ENCODE results near the gene ZNF438.

ZNF438 gene

DNA sequence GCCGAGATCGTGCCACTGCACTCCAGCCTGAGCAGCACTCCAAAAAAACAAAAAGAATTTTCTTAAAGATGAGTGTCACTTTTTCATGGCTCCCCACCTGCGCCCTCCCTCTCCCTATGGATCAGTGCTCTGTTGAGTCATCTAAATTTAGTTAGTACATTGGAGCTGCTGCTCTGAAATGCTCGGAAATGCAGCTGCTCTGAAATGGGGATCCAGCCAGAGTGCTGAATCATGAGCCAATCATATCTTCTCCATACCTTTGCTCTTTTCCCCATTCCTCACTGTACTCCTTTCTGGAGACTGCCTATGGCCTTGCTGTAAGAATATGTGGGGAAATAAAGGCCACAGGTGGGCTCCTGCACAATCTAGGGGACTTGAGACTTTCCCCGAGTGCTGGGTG lies 188.8 kb downstream of the ZNF438 start:
- Mint-ChIP-seq H3K9me3 (no peaks in the 10 kb centered on the region), H3K4me3 (no peak overlapping the region)

DNA sequence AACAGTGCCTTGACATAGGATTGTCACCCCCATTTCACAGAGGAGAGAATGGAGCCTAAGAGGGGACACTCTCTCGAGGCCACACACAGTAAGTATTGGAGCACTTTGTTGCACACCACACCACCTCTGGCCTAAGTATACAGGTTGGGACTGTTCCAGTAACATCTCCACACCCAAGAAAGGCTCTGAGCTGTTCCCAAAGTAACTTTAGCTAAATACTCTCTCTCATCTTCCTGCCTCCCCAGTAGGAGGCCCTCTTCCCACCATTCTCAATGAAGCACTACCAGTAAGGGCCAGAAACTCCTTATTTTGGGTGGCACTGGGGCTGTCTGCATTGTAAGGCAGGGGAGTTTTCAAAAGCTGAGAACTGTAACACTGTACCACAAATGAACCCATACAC lies 189.5 kb downstream of the ZNF438 start:
- H3K27me3 Mint-ChIP-seq = no peaks in the 10 kb centered on the region
- DNase-seq (no peak), ATAC-seq (no peak)
- H3K4me3 Mint-ChIP-seq = no peak overlapping the region
- H3K9me3 Mint-ChIP-seq = no peaks in the 10 kb centered on the region
- no peak overlapping the region for H3K27ac Mint-ChIP-seq
- no peaks in the 10 kb centered on the region for H3K4me1 Mint-ChIP-seq
- H3K36me3 Mint-ChIP-seq (ENCODE audit: low read depth) = no peaks in the 10 kb centered on the region

More for the DNA sequence above, 188.8 kb downstream of the ZNF438 start:
- no peaks in the 10 kb centered on the region for H3K36me3 Mint-ChIP-seq (ENCODE audit: low read depth)
- no peaks in the 10 kb centered on the region for H3K27me3 Mint-ChIP-seq
- ATAC-seq (no peak), DNase-seq (no peak)
- no peak overlapping the region for H3K27ac Mint-ChIP-seq
- H3K4me1 Mint-ChIP-seq = no peaks in the 10 kb centered on the region

DNA sequence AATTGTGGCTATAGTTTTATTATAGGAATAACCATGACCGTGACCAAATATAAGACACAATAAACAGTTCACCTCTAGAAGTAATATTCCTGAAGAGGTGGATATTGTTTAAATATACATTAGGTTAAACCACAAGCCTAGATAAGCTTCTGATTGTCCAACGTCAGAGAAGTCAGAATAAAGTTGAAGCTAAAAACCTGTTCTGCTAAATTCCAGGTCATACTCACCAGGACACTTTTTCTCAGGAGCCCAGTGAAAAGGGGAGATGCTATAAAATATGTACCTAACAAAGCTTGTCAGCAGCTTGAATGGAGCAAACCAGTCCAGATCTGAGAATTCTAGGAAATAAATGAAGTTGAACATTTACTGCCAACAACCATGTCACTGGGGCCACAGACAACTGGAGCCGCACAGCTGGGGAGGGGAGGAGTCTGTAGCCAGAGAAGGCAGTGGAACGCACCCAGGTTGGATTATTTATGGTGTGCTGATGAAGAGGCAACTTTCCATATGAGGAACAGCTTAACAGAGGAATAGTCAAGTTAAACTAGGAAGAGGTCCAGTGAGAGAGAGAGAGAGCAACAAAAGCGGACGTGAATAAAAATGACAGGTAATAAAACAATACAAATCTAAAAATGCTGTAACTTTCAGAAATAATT lies 191.1 kb downstream of the ZNF438 start:
- ATAC-seq = no peak
- no peaks in the 10 kb centered on the region for H3K27me3 Mint-ChIP-seq
- no peak for DNase-seq
- H3K4me1 Mint-ChIP-seq = no peaks in the 10 kb centered on the region
- no peaks in the 10 kb centered on the region for H3K9me3 Mint-ChIP-seq
- H3K4me3 Mint-ChIP-seq = no peak overlapping the region
- H3K36me3 Mint-ChIP-seq (ENCODE audit: low read depth) = no peaks in the 10 kb centered on the region
- no peak overlapping the region for H3K27ac Mint-ChIP-seq

DNA sequence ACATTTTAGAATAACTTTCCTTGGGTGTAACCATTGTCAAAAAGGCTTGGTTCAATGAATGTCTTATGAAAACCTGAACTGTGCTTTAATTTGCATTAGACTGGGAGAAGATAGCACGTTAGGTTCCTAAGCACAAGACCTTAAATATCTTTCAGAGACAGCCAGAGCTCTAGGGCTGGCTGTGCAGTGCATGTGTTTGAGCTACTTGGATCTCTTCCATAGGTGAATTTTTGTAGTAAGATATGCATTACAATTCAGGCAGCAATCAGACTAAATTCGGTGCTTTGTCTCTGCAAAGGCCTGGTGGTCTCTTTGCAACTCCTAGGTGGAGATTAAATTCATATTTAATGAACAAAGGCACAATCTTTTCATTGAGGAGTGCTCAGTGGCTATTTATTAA lies 192.0 kb downstream of the ZNF438 start:
- ATAC-seq = no peak

DNA sequence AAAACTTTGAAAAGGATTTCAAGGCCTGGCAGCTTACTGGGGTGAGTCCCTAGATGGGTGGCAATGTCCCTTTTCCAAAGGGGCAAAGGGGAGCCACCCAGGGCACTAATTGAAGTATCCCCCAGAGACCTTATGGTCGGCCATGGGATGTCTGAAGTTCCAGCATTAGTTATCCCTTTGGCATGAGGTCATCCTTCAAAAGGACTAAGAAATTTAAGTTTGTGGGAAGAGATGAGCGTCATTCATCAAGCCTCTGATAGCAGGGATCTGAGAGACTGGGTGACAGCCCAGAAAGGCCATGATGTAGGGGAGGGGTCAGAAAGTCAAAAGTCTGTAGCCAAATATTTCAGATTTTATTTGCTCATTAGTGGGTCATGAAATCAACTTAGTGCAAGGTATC lies 195.3 kb downstream of the ZNF438 start:
- no peak for ATAC-seq
- H3K27ac Mint-ChIP-seq = no peak overlapping the region
- H3K4me1 Mint-ChIP-seq = no peaks in the 10 kb centered on the region
- DNase-seq = no peak
- no peaks in the 10 kb centered on the region for H3K9me3 Mint-ChIP-seq
- H3K4me3 Mint-ChIP-seq = no peak overlapping the region
- H3K27me3 Mint-ChIP-seq = no peaks in the 10 kb centered on the region
- no peaks in the 10 kb centered on the region for H3K36me3 Mint-ChIP-seq (ENCODE audit: low read depth)

More for the DNA sequence above, 192.0 kb downstream of the ZNF438 start:
- Mint-ChIP-seq H3K27ac (no peak overlapping the region), H3K27me3 (no peaks in the 10 kb centered on the region), H3K9me3 (no peaks in the 10 kb centered on the region), H3K4me3 (no peak overlapping the region), H3K4me1 (no peaks in the 10 kb centered on the region), H3K36me3 (ENCODE audit: low read depth) (no peaks in the 10 kb centered on the region)
- DNase-seq = no peak

DNA sequence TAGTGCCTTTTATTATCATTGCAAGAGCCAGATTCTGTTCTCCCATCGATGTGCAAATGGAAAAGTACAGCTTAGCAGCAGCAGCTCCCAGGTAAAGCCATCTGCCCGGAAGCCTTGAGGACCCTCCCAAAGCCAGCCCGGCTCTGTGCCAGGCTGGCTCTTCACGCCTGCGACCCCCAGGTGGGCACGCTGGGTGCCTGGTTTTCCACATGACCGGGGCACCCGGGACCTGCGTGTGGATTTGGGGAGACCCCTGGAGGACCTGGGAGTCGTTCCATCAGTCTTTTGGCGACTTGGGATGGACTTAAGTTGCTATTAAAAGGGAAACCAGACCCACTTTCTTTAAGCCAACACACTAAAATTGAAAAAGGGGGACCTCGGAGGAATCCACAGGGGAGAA lies 196.5 kb downstream of the ZNF438 start:
- Mint-ChIP-seq H3K4me1 (no peaks in the 10 kb centered on the region), H3K9me3 (no peaks in the 10 kb centered on the region), H3K27me3 (no peaks in the 10 kb centered on the region), H3K27ac (no peak overlapping the region), H3K4me3 (no peak overlapping the region), H3K36me3 (ENCODE audit: low read depth) (no peaks in the 10 kb centered on the region)
- DNase-seq (no peak), ATAC-seq (no peak)

DNA sequence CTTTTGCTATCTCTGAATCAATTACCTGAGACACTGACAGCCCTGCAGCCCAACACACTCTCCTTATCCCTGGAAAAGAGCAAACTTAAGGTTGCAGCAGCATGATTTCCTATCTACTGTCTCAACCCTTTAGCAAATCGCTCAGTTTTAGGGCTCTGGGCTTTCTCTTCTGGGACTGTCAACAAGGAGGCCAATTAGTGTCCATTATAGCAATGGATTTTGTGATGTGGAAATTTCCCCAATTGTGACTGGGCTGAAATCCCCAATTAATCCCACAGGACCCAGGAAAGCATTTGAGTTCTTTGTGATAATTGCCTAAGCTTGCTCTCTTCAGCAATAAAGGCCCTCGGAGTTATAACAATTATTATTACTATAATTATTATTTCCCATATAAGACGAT lies 197.0 kb downstream of the ZNF438 start:
- H3K36me3 Mint-ChIP-seq (ENCODE audit: low read depth) = no peaks in the 10 kb centered on the region

DNA sequence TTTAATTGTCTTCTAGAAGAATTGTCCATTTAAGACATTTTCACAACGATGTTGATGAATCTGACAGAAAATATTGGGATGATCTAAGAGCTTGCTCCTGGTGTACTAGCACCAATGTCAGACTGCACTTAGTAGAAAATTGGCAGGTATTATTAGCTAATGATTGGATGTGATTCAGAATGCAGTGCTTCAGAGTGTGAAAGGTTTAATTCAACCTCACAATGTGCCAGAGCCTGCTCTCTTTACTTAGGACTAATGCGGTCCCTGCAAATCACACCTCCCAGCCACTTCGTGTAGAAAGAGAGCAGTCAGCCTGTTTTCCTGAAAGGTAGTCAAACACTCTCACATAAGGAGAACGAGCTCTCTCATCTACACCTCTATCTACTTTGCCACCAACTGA lies 197.5 kb downstream of the ZNF438 start:
- H3K4me1 Mint-ChIP-seq = no peaks in the 10 kb centered on the region
- H3K36me3 Mint-ChIP-seq (ENCODE audit: low read depth) = no peaks in the 10 kb centered on the region
- H3K9me3 Mint-ChIP-seq = no peaks in the 10 kb centered on the region
- no peak overlapping the region for H3K4me3 Mint-ChIP-seq
- H3K27ac Mint-ChIP-seq = no peak overlapping the region
- DNase-seq (no peak), ATAC-seq (no peak)
- no peaks in the 10 kb centered on the region for H3K27me3 Mint-ChIP-seq

More for the DNA sequence above, 197.0 kb downstream of the ZNF438 start:
- Mint-ChIP-seq H3K9me3 (no peaks in the 10 kb centered on the region), H3K27me3 (no peaks in the 10 kb centered on the region), H3K4me3 (no peak overlapping the region), H3K4me1 (no peaks in the 10 kb centered on the region), H3K27ac (no peak overlapping the region)
- ATAC-seq (no peak), DNase-seq (no peak)

DNA sequence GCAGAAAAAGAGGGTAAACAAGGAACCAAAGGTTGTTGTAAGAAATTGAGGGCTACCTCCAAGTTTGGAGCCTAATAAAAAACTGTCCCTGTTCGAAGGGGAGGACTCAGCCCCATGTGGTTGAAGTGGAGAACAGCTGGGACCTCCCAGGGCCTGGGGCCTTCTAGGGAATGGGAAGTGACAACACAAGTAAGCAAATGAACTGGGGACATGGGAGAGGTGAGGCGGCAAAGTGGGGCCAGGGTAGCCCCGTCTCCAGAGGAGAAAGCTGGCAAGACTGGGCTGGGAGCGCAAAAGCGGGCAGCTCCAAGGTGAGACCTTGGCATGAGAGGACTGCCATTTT lies 198.1 kb downstream of the ZNF438 start:
- no peak overlapping the region for H3K27ac Mint-ChIP-seq
- ATAC-seq (no peak), DNase-seq (no peak)
- H3K27me3 Mint-ChIP-seq = no peaks in the 10 kb centered on the region
- no peak overlapping the region for H3K4me3 Mint-ChIP-seq
- no peaks in the 10 kb centered on the region for H3K4me1 Mint-ChIP-seq
- no peaks in the 10 kb centered on the region for H3K36me3 Mint-ChIP-seq (ENCODE audit: low read depth)
- no peaks in the 10 kb centered on the region for H3K9me3 Mint-ChIP-seq

DNA sequence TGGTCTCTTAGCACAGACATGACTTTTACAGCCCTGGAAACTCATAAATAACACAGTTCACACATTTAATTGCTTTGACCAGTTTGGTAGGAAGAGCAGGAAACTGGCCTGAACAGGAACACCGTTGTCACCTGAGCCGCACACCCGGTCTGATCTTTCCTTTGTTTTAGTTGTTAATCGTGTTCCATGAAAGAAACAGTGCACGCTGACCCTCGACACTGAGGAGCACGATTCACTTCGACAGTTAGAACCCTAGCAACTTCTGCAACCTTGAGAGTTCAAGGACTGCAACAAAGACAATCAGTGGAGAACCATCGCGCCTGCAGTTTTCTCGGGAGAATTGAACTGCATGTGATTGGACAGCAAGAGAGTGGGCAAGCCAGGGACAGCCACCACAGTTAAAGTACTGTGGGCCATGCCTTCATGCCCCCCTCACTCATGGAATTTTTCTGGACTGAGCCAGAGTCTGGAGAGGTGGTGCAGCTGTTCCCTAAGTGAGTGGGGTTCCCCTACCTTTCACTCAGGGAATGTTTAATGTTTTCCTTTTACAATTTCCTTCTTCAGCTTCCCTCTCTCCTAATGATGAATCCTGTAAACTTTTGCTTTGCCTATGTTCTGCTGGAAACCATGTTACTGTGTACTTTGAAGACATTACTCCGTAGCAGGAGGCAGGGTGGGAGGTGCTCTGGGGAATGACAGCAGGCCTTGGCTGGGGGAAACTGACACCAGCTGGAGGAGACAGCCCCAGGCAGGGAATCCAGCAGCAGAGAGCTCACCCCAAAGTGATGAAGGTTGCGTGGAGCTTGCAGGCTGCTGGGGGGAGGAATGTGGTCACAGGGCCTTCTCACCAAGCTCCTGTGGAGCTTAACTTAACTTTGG lies 198.7 kb downstream of the ZNF438 start:
- Mint-ChIP-seq H3K4me1 (no peaks in the 10 kb centered on the region), H3K27me3 (no peaks in the 10 kb centered on the region), H3K27ac (no peak overlapping the region), H3K9me3 (no peaks in the 10 kb centered on the region), H3K4me3 (no peak overlapping the region), H3K36me3 (ENCODE audit: low read depth) (no peaks in the 10 kb centered on the region)
- no peak for DNase-seq
- ATAC-seq = no peak

DNA sequence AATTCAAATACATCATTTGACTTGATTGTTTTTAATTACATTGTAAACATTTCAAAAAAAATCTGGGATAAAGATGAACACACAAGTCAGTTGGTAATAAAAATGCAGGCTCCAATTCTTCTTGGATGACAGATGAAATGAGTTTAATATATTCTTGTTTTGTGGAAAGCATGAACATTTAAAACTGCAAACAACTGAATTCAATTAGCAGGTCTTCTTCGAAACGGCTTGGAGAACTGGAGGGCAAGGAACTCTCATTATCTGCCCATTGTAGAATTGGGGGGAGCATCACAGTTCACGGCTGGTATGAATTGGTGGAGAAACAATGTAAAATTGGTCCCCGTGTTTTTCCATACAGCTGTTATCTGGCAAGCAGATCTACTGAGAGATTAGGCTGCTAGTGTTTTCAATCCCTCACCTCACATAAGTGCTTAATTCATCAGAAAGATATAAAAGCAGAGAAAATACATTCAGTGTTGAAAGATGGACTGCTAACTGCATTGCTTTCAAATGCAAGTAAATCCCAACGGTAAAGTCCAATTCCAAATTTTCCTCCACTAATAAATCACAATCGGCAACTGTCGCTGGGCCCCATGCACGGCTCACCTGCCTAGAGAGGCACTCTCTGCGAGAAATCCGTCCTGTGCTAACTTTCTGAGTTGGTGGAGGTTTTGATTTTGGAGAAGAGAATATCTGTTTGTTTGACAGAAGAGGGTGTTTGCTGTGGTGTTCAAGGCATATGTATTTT lies 199.5 kb downstream of the ZNF438 start:
- H3K27ac Mint-ChIP-seq = no peak overlapping the region
- DNase-seq (no peak), ATAC-seq (no peak)
- no peak overlapping the region for H3K4me3 Mint-ChIP-seq
- no peaks in the 10 kb centered on the region for H3K27me3 Mint-ChIP-seq
- H3K9me3 Mint-ChIP-seq = no peaks in the 10 kb centered on the region
- no peaks in the 10 kb centered on the region for H3K4me1 Mint-ChIP-seq
- H3K36me3 Mint-ChIP-seq (ENCODE audit: low read depth) = no peaks in the 10 kb centered on the region

DNA sequence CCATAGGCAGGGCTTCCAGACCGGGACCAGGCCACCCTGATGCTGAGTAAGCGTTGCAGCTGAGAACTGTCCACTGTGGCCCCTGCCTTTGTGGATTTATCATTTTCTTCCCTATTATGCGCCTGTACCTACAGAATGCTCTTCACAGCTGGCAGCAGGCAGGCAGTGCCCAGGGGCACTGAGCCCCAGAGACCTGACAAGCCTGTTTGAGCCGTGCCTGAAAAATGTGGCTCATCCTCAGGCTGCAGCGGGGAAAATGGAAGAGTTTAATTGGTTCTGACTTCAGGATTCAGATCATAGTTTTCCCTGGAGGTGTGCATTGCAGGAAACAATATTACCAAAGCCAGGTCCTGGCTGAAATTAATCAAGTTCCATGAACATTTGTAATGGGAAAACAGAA lies 200.2 kb downstream of the ZNF438 start:
- H3K27ac Mint-ChIP-seq = no peak overlapping the region
- H3K36me3 Mint-ChIP-seq (ENCODE audit: low read depth) = no peaks in the 10 kb centered on the region
- H3K9me3 Mint-ChIP-seq = no peaks in the 10 kb centered on the region
- ATAC-seq = no peak
- H3K4me3 Mint-ChIP-seq = no peak overlapping the region
- H3K4me1 Mint-ChIP-seq = no peaks in the 10 kb centered on the region
- no peaks in the 10 kb centered on the region for H3K27me3 Mint-ChIP-seq
- DNase-seq = no peak

DNA sequence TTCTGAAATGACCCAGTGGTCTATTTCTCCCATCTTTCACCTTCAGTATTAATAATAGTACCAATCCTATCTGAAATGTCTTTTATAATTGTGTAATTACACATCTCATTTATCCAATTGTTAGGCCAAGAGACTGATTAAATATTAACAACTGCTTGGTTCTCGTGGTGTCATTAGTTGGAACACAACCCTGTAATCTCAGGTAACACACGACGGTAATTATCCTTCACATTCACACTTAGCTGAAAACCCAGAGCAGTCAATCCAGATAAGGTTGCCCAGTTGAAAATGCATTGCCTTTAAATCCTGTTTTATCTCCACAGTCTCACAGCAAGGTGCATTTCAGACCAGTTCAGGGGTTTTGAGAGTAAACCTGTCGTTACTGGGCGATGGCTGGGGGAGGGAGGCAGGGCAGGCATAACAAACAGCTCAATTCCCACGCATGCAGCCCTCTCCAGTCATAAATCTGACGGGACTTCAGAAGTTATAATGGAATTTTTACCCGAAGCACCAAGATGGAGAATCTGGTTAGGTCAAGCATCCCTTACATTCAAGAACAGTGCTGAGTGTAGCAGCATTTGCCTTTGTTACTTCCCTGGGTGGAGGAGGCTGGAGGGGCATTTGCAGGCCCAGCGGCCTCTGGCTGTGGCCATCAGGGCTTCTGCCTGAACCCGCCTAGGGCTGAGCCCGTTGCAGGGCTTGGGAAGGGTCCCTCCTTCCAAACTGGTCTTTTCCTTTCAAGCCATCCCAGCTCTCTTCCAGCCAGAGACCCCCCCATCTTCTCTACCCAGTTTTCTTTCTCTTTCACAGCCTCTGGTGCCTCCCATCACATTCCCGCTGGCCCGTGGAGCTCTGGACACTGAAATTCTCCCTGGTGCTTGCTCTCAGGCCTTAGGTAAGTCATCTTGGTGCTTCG lies 201.1 kb downstream of the ZNF438 start:
- DNase-seq = no peak
- Mint-ChIP-seq H3K4me3 (no peak overlapping the region), H3K36me3 (ENCODE audit: low read depth) (no peaks in the 10 kb centered on the region), H3K9me3 (no peaks in the 10 kb centered on the region), H3K27ac (no peak overlapping the region), H3K4me1 (no peaks in the 10 kb centered on the region), H3K27me3 (peaks cover under 1% of the 10 kb centered on the region)
- ATAC-seq = no peak

DNA sequence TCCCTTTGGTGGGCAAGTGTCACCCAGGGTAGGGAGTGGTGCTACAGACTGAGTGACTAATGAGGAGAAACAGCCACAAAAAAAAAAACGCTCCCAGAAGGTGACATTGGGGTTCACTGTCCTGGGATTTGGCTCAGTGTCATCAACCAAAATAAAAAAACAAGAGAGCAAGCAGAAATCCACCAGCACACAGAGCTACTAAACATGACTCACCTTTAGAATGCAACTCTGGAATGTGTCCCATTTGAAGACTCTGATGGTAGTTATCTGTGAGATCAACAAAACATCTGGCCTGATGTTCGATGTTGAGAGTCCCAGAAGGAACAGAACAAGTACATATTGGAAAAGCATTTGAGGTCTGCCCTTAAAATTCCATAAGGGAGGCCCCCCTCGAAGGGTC lies 201.8 kb downstream of the ZNF438 start:
- ATAC-seq (no peak), DNase-seq (no peak)
- H3K9me3 Mint-ChIP-seq = no peaks in the 10 kb centered on the region
- H3K27ac Mint-ChIP-seq = no peak overlapping the region
- no peaks in the 10 kb centered on the region for H3K4me1 Mint-ChIP-seq
- no peaks in the 10 kb centered on the region for H3K36me3 Mint-ChIP-seq (ENCODE audit: low read depth)
- peaks cover 2% of the 10 kb centered on the region for H3K27me3 Mint-ChIP-seq
- H3K4me3 Mint-ChIP-seq = no peak overlapping the region
